Testis (tissue), 2 donors: ENCODE measurements around the gene SESN3.

Source experiments
- CTCF ChIP-seq, 3 experiments: fragments of 450-650 bp in 2 of 3; fragments of 200-600 bp in 1 of 3; sonication (generic) in 1 of 3; IDR thresholded peaks; one replicate each; pipeline ENCODE4 v1.5.1; 2016 to 2019; ENCODE audit warnings: antibody characterized with exemption in 3 of 3, mild to moderate bottlenecking in 2 of 3, moderate library complexity in 1 of 3
- POLR2A ChIP-seq: fragments of 450-650 bp; IDR thresholded peaks from one replicate; pipeline ENCODE4 v1.6.1; 2017; ENCODE audit warnings: antibody characterized with exemption, mild to moderate bottlenecking, moderate library complexity

- TF ChIP-seq CTCF (IDR thresholded peaks at IDR 0.05): no peak
- no peak for TF ChIP-seq POLR2A
Measured at GRCh38 chr11:95254716-95255115, 23.7 kb upstream of the SESN3 start.
